Suprapubic skin (tissue), 4 donors: ENCODE measurements around the gene PPP6R2. TPM values are rescaled to one million over a fixed set of nuclear protein-coding genes. Genes with fewer than 3 reads are reported as not detected.
"Not testable (repeated sequence)": the region's sequence is repeated elsewhere in the genome, so short reads cannot be mapped to it uniquely, and the experiment has no call there.

Experiments used
- DNase-seq, 2 donors: peaks; one replicate each; pipeline ENCODE4 v3.0.0-alpha.2; 2019; ENCODE audit warnings: low spot score in 2 of 2
- H3K27ac ChIP-seq: fragments of 200-600 bp; sonication (generic); one replicate; pipeline ENCODE4 v1.5.1; 2019
- H3K27me3 ChIP-seq: fragments of 200-600 bp; sonication (generic); one replicate; pipeline ENCODE4 v1.5.1; 2019
- H3K36me3 ChIP-seq: fragments of 200-600 bp; sonication (generic); one replicate; pipeline ENCODE4 v1.5.1; 2019
- H3K4me1 ChIP-seq: fragments of 200-600 bp; sonication (generic); one replicate; pipeline ENCODE4 v1.5.1; 2019
- H3K4me3 ChIP-seq: fragments of 200-600 bp; sonication (generic); one replicate; pipeline ENCODE4 v1.5.1; 2019; ENCODE audit warnings: mild to moderate bottlenecking
- H3K9me3 ChIP-seq: fragments of 200-600 bp; sonication (generic); one replicate; pipeline ENCODE4 v1.5.1; 2019
- EP300 ChIP-seq: sonication (generic); formaldehyde crosslinking; IDR thresholded peaks from one replicate; pipeline ENCODE4 v1.6.1; 2017; ENCODE audit warnings: antibody characterized with exemption
- POLR2A ChIP-seq, 2 donors: fragments of 450-650 bp; IDR thresholded peaks; one replicate each; pipeline ENCODE4 v1.6.1; 2017; ENCODE audit warnings: antibody characterized with exemption in 2 of 2, mild to moderate bottlenecking in 2 of 2, moderate library complexity in 2 of 2
- POLR2AphosphoS5 ChIP-seq, 3 donors: sonication (generic); formaldehyde crosslinking; IDR thresholded peaks; one replicate each; pipeline ENCODE4 v1.6.1; 2017; ENCODE audit warnings: antibody characterized with exemption in 3 of 3
- WGBS: methylation state at CpG from one replicate; pipeline ENCODE4 v1.1.5; 2018; 5-methylcytosine and 5-hydroxymethylcytosine counted together
- total RNA-seq, 4 donors: library from RNA; depleted of rRNA; stranded (reverse); fragments of >200 nt; gene quantifications; one replicate each; pipeline ENCODE4 v1.1.0, GENCODE V29; 2016
- TF ChIP-seq, protein P1 (sequence below), 2 donors: fragments of 200-600 bp in 1 of 2; fragments of 450-650 bp in 1 of 2; sonication (generic) in 1 of 2; IDR thresholded peaks; one replicate each; pipeline ENCODE4 v1.5.1; 2016 to 2019; ENCODE audit warnings: antibody characterized with exemption in 2 of 2, mild to moderate bottlenecking in 1 of 2, moderate library complexity in 1 of 2

The PPP6R2 gene
- total RNA-seq, 4 donors from 2014 or later: 46.7 to 70.3 (median 64.6) TPM

GRCh38 chr22:50326956-50327710 lies 16.0 kb upstream of the PPP6R2 start, which contains the start of gene DENND6B:
Gene DENND6B (minus strand): TSS chr22:50327012. CDS start chr22:50326988, 24 bp downstream.
- 12% methylated on average over 7 of the region's 105 CpGs for WGBS
- Histone ChIP-seq H3K27me3 (no peaks in the 10 kb centered on the region), H3K27ac (peak within 1 kb of the TSS; percentile 94), H3K36me3 (no peaks in the 10 kb centered on the region), H3K4me1 (peaks cover 23% of the 10 kb centered on the region), H3K4me3 (peak within 1 kb of the TSS; percentile 74), H3K9me3 (no peaks in the 10 kb centered on the region)
- DNase-seq: no peak
- no peak for TF ChIP-seq EP300
- TF ChIP-seq, protein P1, sequence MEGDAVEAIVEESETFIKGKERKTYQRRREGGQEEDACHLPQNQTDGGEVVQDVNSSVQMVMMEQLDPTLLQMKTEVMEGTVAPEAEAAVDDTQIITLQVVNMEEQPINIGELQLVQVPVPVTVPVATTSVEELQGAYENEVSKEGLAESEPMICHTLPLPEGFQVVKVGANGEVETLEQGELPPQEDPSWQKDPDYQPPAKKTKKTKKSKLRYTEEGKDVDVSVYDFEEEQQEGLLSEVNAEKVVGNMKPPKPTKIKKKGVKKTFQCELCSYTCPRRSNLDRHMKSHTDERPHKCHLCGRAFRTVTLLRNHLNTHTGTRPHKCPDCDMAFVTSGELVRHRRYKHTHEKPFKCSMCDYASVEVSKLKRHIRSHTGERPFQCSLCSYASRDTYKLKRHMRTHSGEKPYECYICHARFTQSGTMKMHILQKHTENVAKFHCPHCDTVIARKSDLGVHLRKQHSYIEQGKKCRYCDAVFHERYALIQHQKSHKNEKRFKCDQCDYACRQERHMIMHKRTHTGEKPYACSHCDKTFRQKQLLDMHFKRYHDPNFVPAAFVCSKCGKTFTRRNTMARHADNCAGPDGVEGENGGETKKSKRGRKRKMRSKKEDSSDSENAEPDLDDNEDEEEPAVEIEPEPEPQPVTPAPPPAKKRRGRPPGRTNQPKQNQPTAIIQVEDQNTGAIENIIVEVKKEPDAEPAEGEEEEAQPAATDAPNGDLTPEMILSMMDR (IDR thresholded peaks at IDR 0.05): peak; percentile 65 to 94
- peak in 1 of 2 donors; percentile 67 for TF ChIP-seq POLR2A (IDR thresholded peaks at IDR 0.05)
- TF ChIP-seq POLR2AphosphoS5 (IDR thresholded peaks at IDR 0.05): no peak

- TF ChIP-seq EP300: no peak
- TF ChIP-seq POLR2AphosphoS5 (IDR thresholded peaks at IDR 0.05): no peak
- TF ChIP-seq, protein P1 (IDR thresholded peaks at IDR 0.05): no peak
- no peak for TF ChIP-seq POLR2A (IDR thresholded peaks at IDR 0.05)
- no peak for DNase-seq
- Histone ChIP-seq H3K27ac (peak overlapping the region; percentile 94), H3K9me3 (no peaks in the 10 kb centered on the region), H3K27me3 (no peaks in the 10 kb centered on the region), H3K4me1 (peaks cover 23% of the 10 kb centered on the region), H3K4me3 (peak overlapping the region; percentile 74), H3K36me3 (no peaks in the 10 kb centered on the region)
- WGBS: 71% methylated on average over 20 of the region's 22 CpGs
These were observed 15.5 kb upstream of the PPP6R2 start for GRCh38 chr22:50327711-50328019.

- Histone ChIP-seq H3K27me3 (no peaks in the 10 kb centered on the region), H3K4me3 (no peak overlapping the region), H3K4me1 (peaks cover 23% of the 10 kb centered on the region), H3K36me3 (no peaks in the 10 kb centered on the region), H3K9me3 (no peaks in the 10 kb centered on the region), H3K27ac (no peak overlapping the region)
- no peak for DNase-seq
- TF ChIP-seq, protein P1 (IDR thresholded peaks at IDR 0.05): no peak
- no peak for TF ChIP-seq EP300
- TF ChIP-seq POLR2AphosphoS5 (IDR thresholded peaks at IDR 0.05): no peak
- TF ChIP-seq POLR2A (IDR thresholded peaks at IDR 0.05): no peak
- 91% methylated on average over 6 of the region's 6 CpGs for WGBS
These were observed 13.9 kb upstream of the PPP6R2 start for GRCh38 chr22:50329236-50329635.

- WGBS: 74% methylated on average over 5 of the region's 5 CpGs
- not testable (repeated sequence) for H3K4me3 ChIP-seq, H3K27ac ChIP-seq, H3K27me3 ChIP-seq, H3K4me1 ChIP-seq, H3K36me3 ChIP-seq, H3K9me3 ChIP-seq, DNase-seq
These were observed 8.7 kb upstream of the PPP6R2 start for GRCh38 chr22:50334433-50334832.

DNA sequence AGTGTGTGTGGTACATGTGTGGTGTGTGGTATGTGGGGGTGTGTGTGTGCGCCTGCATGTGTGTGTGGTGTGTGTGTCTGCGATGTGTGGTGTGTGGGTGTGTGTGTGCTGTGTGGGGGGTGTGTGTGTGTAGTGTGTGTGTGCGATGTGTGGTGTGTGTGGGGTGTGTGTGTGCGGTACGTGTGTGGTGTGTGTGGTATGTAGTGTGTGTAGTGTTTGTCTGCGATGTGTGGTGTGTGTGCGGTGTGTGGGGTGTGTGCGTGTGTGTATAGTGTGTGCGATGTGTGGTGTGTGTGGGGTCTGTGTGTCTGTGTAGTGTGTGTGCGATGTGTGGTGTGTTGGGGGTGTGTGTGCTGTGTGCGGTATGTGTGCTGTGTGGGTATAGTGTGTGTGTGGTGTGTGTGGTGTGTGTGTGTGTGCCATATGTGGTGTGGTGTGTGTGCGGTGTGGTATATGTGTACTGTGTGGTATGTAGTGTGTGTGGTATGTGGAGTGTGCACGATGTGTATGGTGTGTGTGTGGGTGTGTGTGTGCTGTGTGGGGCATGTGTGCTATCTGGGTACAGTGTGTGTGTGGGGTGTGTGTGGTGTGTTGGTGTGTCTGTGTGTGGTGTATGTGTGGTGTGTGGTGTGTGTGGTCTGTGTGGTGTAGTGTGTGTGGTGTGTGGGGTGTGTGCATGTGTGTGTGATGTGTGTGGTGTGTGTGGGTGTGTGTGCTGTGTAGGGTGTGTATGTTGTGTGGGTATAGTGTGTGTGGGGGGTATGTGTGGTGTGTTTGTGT lies 5.7 kb upstream of the PPP6R2 start:
- peaks cover 6% of the 10 kb centered on the region for H3K4me1 ChIP-seq
- H3K27me3 ChIP-seq: no peaks in the 10 kb centered on the region
- 96% methylated on average over 13 of the region's 13 CpGs for whole genome bisulfite sequencing
- DNase-seq: no peak
- H3K36me3 ChIP-seq: no peaks in the 10 kb centered on the region
- H3K27ac ChIP-seq: no peak overlapping the region
- H3K9me3 ChIP-seq: no peaks in the 10 kb centered on the region
- H3K4me3 ChIP-seq: no peak overlapping the region
- TF ChIP-seq, protein P1 (IDR thresholded peaks at IDR 0.05): no peak
- TF ChIP-seq POLR2AphosphoS5 (IDR thresholded peaks at IDR 0.05) (no peak), EP300 (no peak)
